ENCODE data around the gene E2F3.

DNA sequence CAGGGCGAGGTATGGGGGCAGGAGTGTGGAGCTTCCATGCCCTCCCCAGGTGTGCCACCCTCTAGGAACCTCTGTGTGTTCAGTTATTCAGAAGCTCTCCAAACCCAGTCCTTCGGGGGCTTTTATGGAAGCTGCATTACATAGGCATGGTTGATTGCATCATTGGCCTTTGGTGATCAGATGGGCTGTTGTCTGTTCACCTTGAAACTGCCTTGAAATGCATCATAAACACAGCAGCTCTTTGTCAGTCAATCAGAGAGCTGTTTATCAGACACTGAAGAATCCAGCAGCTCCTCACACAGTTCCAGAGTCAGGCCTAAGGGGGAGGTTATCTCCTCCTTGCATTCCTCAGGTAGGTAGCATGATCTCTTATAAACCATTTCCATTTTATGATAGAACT, 62.4 kb downstream of the E2F3 start:
- TF ChIP-seq, protein P1, sequence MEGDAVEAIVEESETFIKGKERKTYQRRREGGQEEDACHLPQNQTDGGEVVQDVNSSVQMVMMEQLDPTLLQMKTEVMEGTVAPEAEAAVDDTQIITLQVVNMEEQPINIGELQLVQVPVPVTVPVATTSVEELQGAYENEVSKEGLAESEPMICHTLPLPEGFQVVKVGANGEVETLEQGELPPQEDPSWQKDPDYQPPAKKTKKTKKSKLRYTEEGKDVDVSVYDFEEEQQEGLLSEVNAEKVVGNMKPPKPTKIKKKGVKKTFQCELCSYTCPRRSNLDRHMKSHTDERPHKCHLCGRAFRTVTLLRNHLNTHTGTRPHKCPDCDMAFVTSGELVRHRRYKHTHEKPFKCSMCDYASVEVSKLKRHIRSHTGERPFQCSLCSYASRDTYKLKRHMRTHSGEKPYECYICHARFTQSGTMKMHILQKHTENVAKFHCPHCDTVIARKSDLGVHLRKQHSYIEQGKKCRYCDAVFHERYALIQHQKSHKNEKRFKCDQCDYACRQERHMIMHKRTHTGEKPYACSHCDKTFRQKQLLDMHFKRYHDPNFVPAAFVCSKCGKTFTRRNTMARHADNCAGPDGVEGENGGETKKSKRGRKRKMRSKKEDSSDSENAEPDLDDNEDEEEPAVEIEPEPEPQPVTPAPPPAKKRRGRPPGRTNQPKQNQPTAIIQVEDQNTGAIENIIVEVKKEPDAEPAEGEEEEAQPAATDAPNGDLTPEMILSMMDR (IDR thresholded peaks at IDR 0.05 in 2 of 3, conservative IDR thresholded peaks at IDR 0.05 in 1 of 3; ENCODE audit: borderline replicate concordance in 1 of 3, insufficient read depth in 1 of 3, low read depth in 2 of 3, low read length in 2 of 3) = no peak
- TF ChIP-seq POLR2A (IDR thresholded peaks at IDR 0.05; ENCODE audit: borderline replicate concordance, extremely low read depth, insufficient read depth, insufficient read length) (no peak), EZH2phosphoT487 (IDR thresholded peaks at IDR 0.05; ENCODE audit: borderline replicate concordance) (no peak), EZH2 (IDR thresholded peaks at IDR 0.05) (no peak), SIN3A (IDR thresholded peaks at IDR 0.05; ENCODE audit: low read depth) (no peak), YY1 (IDR thresholded peaks at IDR 0.05; ENCODE audit: extremely low read depth, insufficient replicate concordance, low read depth, low read length) (no peak), SP1 (IDR thresholded peaks at IDR 0.05; ENCODE audit: low read depth) (no peak), JUND (IDR thresholded peaks at IDR 0.05) (no peak)
- TF ChIP-seq, protein P2, sequence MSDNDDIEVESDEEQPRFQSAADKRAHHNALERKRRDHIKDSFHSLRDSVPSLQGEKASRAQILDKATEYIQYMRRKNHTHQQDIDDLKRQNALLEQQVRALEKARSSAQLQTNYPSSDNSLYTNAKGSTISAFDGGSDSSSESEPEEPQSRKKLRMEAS (IDR thresholded peaks at IDR 0.05) = no peak
